Neutrophil (primary cell): ENCODE measurements around the gene SH3PXD2B.

ENCODE experiments used
- H3K27ac ChIP-seq: fragments of 200-600 bp; sonication (generic); 2 replicates; pipeline ENCODE4 v1.5.1; 2016; ENCODE audit warnings: mild to moderate bottlenecking, moderate library complexity
- H3K27me3 ChIP-seq: fragments of 200-600 bp; sonication (generic); 2 replicates; pipeline ENCODE4 v1.6.0; 2016; ENCODE audit warnings: mild to moderate bottlenecking
- H3K36me3 ChIP-seq: fragments of 200-600 bp; sonication (generic); 2 replicates; pipeline ENCODE4 v1.5.1; 2017
- H3K4me1 ChIP-seq, 2 experiments: fragments of 200-600 bp in 1 of 2; sonication (generic) in 1 of 2; 1 replicate in 1 of 2; 2 replicates in 1 of 2; pipeline versions ENCODE4 v1.5.1 to v1.6.1; 2013 to 2016; ENCODE audit warnings: low read depth in 1 of 2, low read length in 1 of 2, mild to moderate bottlenecking in 1 of 2, moderate library complexity in 1 of 2; ENCODE audit not compliant: control insufficient read depth in 1 of 2, insufficient read depth in 1 of 2
- H3K4me3 ChIP-seq, 2 experiments: fragments of 200-600 bp in 1 of 2; sonication (generic) in 1 of 2; 1 replicate in 1 of 2; 2 replicates in 1 of 2; pipeline ENCODE4 v1.5.1; 2013 to 2016; ENCODE audit warnings: low read depth in 1 of 2, low read length in 1 of 2, mild to moderate bottlenecking in 1 of 2, moderate library complexity in 1 of 2
- H3K9me3 ChIP-seq: fragments of 200-600 bp; sonication (generic); 2 replicates; pipeline ENCODE4 v1.5.1; 2016
- TF ChIP-seq, protein P1 (sequence below): fragments of 200-600 bp; sonication (generic); IDR thresholded peaks from 2 replicates; pipeline ENCODE4 v1.5.1; 2016; ENCODE audit warnings: antibody characterized with exemption

Gene SH3PXD2B

DNA sequence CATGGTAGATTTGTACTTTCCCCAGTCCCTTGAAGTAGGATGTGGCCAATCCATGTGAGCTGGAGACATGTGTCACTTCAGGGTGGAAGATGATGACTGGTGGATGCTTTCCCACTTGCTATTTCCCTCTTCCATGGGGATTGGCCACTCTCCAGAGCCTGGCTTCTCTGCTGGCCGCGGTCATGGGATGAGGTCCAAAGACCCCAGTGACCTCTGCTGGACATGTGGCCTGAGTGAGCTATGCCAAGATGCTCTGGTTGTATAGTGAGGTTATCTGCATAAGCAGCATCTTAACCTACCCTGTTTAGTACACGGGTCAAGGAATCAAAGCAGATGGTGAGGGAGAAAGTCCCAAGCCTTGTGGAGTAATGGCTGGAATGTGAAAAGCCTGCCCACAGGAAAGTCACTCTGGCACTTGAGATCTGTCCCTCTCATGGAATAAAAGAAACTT is 47.1 kb downstream of the SH3PXD2B start:
- peaks cover 6 to 35% of the 10 kb centered on the region in 2 experiments for H3K4me1 ChIP-seq
- no peak overlapping the region for H3K27ac ChIP-seq
- H3K27me3 ChIP-seq, result peaks cover 4% of the 10 kb centered on the region
- H3K36me3 ChIP-seq, result no peaks in the 10 kb centered on the region
- H3K9me3 ChIP-seq, result no peaks in the 10 kb centered on the region
- H3K4me3 ChIP-seq, result no peak overlapping the region
- TF ChIP-seq, protein P1, sequence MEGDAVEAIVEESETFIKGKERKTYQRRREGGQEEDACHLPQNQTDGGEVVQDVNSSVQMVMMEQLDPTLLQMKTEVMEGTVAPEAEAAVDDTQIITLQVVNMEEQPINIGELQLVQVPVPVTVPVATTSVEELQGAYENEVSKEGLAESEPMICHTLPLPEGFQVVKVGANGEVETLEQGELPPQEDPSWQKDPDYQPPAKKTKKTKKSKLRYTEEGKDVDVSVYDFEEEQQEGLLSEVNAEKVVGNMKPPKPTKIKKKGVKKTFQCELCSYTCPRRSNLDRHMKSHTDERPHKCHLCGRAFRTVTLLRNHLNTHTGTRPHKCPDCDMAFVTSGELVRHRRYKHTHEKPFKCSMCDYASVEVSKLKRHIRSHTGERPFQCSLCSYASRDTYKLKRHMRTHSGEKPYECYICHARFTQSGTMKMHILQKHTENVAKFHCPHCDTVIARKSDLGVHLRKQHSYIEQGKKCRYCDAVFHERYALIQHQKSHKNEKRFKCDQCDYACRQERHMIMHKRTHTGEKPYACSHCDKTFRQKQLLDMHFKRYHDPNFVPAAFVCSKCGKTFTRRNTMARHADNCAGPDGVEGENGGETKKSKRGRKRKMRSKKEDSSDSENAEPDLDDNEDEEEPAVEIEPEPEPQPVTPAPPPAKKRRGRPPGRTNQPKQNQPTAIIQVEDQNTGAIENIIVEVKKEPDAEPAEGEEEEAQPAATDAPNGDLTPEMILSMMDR, result no peak

DNA sequence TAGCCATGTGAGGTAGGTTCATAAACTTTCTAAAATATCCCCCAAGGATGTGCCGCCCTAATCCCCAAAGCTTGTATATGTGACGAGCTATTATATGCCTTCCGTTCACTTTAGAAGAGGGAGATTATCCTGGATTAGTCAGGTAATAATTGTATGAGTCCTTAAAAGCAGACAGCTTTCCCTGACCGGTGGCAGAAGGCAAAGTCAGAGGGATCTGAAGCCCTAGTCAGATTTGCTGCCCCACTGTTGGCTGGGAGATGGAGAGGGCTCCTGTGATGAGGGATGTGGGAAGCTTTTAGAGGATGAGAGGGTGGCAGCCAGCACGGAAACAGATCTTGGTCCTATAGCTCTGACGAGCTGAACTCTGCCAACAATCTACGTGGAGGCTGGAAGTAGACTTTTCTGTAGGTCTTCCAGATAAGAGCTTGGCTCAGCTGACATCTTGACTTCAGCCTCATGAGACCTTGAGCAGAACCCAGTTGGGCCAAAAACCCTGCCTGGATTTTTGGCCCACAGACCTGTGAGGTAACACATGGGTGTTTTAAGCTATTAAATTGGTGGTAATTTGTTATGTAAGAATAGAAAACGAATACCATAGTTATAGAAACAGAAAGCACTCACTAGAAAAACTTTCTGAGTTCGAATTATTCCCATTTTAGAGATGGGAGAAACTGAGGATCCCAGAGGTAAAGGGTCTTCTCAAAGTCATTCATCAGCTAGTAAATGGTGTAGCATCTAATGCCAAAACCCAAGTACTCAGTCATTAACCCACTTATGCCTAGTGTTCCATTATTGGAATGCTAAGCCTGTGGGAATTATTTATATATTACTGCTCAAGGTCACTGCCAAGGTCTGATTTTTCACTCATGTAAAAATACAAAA is 48.9 kb downstream of the SH3PXD2B start:
- Histone ChIP-seq H3K36me3 (no peaks in the 10 kb centered on the region), H3K27me3 (peaks cover 4% of the 10 kb centered on the region), H3K27ac (no peak overlapping the region), H3K4me3 (no peak overlapping the region), H3K9me3 (no peaks in the 10 kb centered on the region), H3K4me1 (peaks cover 6 to 17% of the 10 kb centered on the region in 2 experiments)
- TF ChIP-seq, protein P1, result no peak

DNA sequence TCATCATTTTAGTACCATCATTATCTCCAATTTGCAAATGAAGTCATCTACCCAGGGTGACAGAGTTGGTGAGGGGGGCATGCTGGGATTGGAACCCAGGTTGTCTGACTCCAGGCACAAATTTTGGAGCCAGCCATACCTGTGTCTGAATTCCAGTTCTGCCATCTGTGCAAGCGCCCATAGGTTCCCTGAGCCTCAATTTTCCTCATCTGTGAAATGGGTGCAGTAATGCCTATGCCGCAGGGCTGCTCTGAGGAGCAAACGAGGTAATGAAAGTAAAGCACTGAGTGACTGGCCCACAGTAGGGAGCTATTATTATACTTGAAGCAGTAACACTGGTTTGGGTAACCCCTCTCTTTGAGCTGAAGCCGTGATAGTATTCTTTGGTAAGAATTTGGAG is 49.6 kb downstream of the SH3PXD2B start:
- Histone ChIP-seq H3K36me3 (no peaks in the 10 kb centered on the region), H3K27me3 (peaks cover 4% of the 10 kb centered on the region), H3K9me3 (no peaks in the 10 kb centered on the region), H3K4me3 (no peak overlapping the region), H3K27ac (no peak overlapping the region), H3K4me1 (peaks cover under 1 to 9% of the 10 kb centered on the region in 2 experiments)
- TF ChIP-seq, protein P1, result no peak

DNA sequence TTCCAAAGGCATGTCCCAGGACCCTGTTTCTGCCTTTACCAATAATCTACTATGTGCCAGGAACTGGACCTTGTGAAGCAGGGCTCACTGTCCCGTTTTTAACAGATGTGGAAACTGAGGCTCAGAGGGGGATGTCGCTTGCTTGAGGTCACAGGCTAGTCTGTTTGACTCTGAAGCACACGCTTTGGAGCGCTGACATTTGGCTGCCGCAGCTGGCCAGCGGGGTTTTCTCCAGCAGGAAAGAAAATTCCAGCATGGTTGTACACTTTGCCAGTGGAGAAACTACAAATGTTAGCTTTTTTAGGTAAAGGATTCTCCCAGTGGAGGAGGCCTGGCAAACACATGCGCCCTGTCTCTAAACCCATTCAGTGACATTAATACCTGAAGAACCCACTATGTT is 50.5 kb downstream of the SH3PXD2B start:
- Histone ChIP-seq H3K27me3 (peaks cover 7% of the 10 kb centered on the region), H3K4me3 (no peak overlapping the region), H3K27ac (no peak overlapping the region), H3K4me1 (peaks cover 0 to under 1% of the 10 kb centered on the region in 2 experiments), H3K36me3 (no peaks in the 10 kb centered on the region), H3K9me3 (no peaks in the 10 kb centered on the region)
- TF ChIP-seq, protein P1, result no peak

DNA sequence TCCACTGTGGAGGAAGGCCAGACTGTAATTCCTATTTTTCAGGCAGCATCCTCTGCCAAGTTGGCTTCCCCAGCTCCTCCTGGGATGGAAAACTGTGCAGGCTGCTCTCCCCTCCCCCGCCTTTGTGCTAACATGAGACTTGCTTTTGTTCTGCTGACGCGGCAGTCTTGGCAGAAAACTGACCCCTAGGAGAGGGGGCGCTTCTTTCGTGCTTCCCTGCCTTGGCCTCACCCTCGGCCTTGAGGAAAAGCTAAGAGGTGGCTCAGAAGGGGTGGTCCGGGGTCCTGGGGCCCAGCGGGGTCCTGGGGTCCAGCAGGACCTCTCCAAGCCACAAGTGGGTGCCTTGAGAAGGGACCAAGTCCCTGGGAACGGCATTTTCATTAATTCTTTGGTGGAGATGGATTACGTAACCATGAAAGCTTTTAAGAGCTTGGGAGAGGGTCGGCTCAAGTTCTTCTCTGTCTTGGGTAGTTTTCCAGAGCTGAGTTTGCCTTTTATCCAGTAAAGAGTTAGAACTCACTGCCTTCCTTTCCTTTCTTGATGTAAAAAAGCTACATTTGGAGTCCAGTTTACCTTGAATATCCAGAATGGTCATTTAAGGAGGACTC is 51.0 kb downstream of the SH3PXD2B start:
- H3K4me3 ChIP-seq, result no peak overlapping the region
- H3K27ac ChIP-seq, result no peak overlapping the region
- H3K27me3 ChIP-seq, result peaks cover 11% of the 10 kb centered on the region
- no peaks in the 10 kb centered on the region for H3K4me1 ChIP-seq
- H3K9me3 ChIP-seq, result no peaks in the 10 kb centered on the region
- TF ChIP-seq, protein P1, result no peak
- H3K36me3 ChIP-seq, result no peaks in the 10 kb centered on the region
